B cell (primary cell): Measurements from ENCODE around the gene ZSCAN9. TPM values are rescaled to one million over a fixed set of nuclear protein-coding genes. Genes with fewer than 3 reads are reported as not detected.

Experiments
- ATAC-seq: fragments of 200-7000 bp; cut with Tn5 transposase; one replicate; pipeline ENCODE4 v1.10.0; 2021; ENCODE audit warnings: low read depth, mild to moderate bottlenecking, moderate number of reproducible peaks, moderate library complexity
- CTCF ChIA-PET: fragments of 350-600 bp; sonication (Branson Sonifier 250); formaldehyde crosslinking; loops from one replicate; lab custom pipeline; 2021; ENCODE audit warnings: antibody characterized with exemption, inconsistent platforms; lab: Charles Lee
- POLR2A ChIA-PET: fragments of 350-600 bp; sonication (Branson Sonifier 250); formaldehyde crosslinking; loops from one replicate; lab custom pipeline; 2021; ENCODE audit warnings: antibody characterized with exemption; lab: Charles Lee
- DNase-seq: peaks from one replicate; pipeline ENCODE4 v3.0.0; 2013
- H2AFZ ChIP-seq: 2 replicates; pipeline ENCODE4 v1.6.1; 2012; ENCODE audit warnings: mild to moderate bottlenecking, low read depth, low read length; ENCODE audit not compliant: insufficient read depth, poor library complexity, severe bottlenecking
- H3K27ac ChIP-seq, 2 donors: 1 replicate in 1 of 2; 2 replicates in 1 of 2; pipeline ENCODE4 v1.5.1; 2012 to 2013; ENCODE audit warnings: low read length in 2 of 2, mild to moderate bottlenecking in 2 of 2, moderate library complexity in 1 of 2
- H3K27me3 ChIP-seq, 4 experiments: fragments of 200-600 bp in 1 of 4; sonication (generic) in 1 of 4; replicated peaks in 1 of 4; 1 replicate in 2 of 4; 2 replicates in 2 of 4; pipeline versions ENCODE4 v1.6.1 to v1.7.0; 2013 to 2016; ENCODE audit warnings: low read length in 3 of 4, mild to moderate bottlenecking in 2 of 4, mixed read lengths in 1 of 4, moderate library complexity in 1 of 4; ENCODE audit not compliant: insufficient read depth in 4 of 4, control insufficient read depth in 3 of 4; ENCODE audit errors: control extremely low read depth in 1 of 4
- H3K36me3 ChIP-seq, 2 experiments: replicated peaks in 1 of 2; 1 replicate in 1 of 2; 2 replicates in 1 of 2; pipeline versions ENCODE4 v1.6.1 to v1.7.1; 2013; ENCODE audit warnings: low read length in 1 of 2; ENCODE audit not compliant: insufficient read depth in 2 of 2, control insufficient read depth in 1 of 2; ENCODE audit errors: control extremely low read depth in 1 of 2, extremely low read depth in 1 of 2
- H3K4me1 ChIP-seq, 2 donors: fragments of 200-600 bp in 1 of 2; sonication (generic) in 1 of 2; 1 replicate in 1 of 2; 2 replicates in 1 of 2; pipeline versions ENCODE4 v1.5.1 to v1.6.1; 2013 to 2017; ENCODE audit warnings: low read length in 2 of 2; ENCODE audit not compliant: control insufficient read depth in 2 of 2, insufficient read depth in 2 of 2
- H3K4me2 ChIP-seq: replicated peaks from 2 replicates; pipeline ENCODE3; 2012; ENCODE audit warnings: mild to moderate bottlenecking, low read depth, low read length; ENCODE audit not compliant: poor library complexity, severe bottlenecking
- H3K4me3 ChIP-seq, 5 experiments: fragments of 200-600 bp in 1 of 5; sonication (generic) in 1 of 5; 1 replicate in 3 of 5; 2 replicates in 2 of 5; pipeline versions ENCODE4 v1.5.1 to v1.7.0; 2011 to 2016; ENCODE audit warnings: low read length in 4 of 5, mild to moderate bottlenecking in 4 of 5, low read depth in 2 of 5, control low read depth in 1 of 5, moderate library complexity in 1 of 5; ENCODE audit not compliant: insufficient read depth in 1 of 5; ENCODE audit errors: control extremely low read depth in 1 of 5, extremely low read depth in 1 of 5
- H3K79me2 ChIP-seq: fragments of 200-600 bp; sonication (generic); one replicate; pipeline ENCODE4 v1.6.0; 2016; ENCODE audit warnings: low read length; ENCODE audit not compliant: control insufficient read depth, insufficient read depth
- H3K9ac ChIP-seq: fragments of 200-600 bp; sonication (generic); 2 replicates; pipeline ENCODE4 v1.6.1; 2017; ENCODE audit warnings: mild to moderate bottlenecking, low read length, moderate library complexity
- H3K9me3 ChIP-seq, 3 donors: one replicate each; pipeline versions ENCODE4 v1.6.1 to v1.7.1; 2013; ENCODE audit warnings: low read length in 2 of 3; ENCODE audit not compliant: control insufficient read depth in 2 of 3, insufficient read depth in 1 of 3; ENCODE audit errors: control extremely low read depth in 1 of 3
- H4K20me1 ChIP-seq: 2 replicates; pipeline ENCODE4 v1.6.0; 2012; ENCODE audit warnings: mild to moderate bottlenecking, low read length; ENCODE audit not compliant: insufficient read depth, control insufficient read depth, poor library complexity, severe bottlenecking
- H3K27ac Mint-ChIP-seq: one replicate; pipeline ENCODE4 v1.8.0; 2021; ENCODE audit warnings: mixed read lengths
- H3K27me3 Mint-ChIP-seq: one replicate; pipeline ENCODE4 v1.8.0; 2021; ENCODE audit warnings: mixed read lengths
- H3K4me1 Mint-ChIP-seq: one replicate; pipeline ENCODE4 v1.8.0; 2021; ENCODE audit warnings: mixed read lengths
- H3K4me3 Mint-ChIP-seq: one replicate; pipeline ENCODE4 v1.8.0; 2021; ENCODE audit warnings: mixed read lengths
- H3K9me3 Mint-ChIP-seq: one replicate; pipeline ENCODE4 v1.8.0; 2022; ENCODE audit warnings: mixed read lengths; ENCODE audit not compliant: insufficient read depth
- EZH2 ChIP-seq: IDR thresholded peaks from 2 replicates; pipeline ENCODE4 v1.6.1; 2012; ENCODE audit warnings: borderline replicate concordance, low read depth, mild to moderate bottlenecking, moderate library complexity, low read length; ENCODE audit not compliant: insufficient read depth, poor library complexity, severe bottlenecking
- WGBS: methylation state at CpG from one replicate; pipeline ENCODE4 v1.1.5; 2013; ENCODE audit warnings: missing lambda C conversion rate; ENCODE audit not compliant: insufficient coverage; 5-methylcytosine and 5-hydroxymethylcytosine counted together
- intact Hi-C: fragments of 100-400 bp; cut with micrococcal nuclease; formaldehyde crosslinking; loops from one replicate; pipeline ENCODE4 v1.10.0; 2022
- polyA plus RNA-seq: library from polyadenylated mRNA; depleted of rRNA; stranded (reverse); fragments of >200 nt; gene quantifications from 2 replicates; pipeline ENCODE4 v1.2.3, GENCODE V29; 2012
- total RNA-seq, 2 donors: library from RNA; stranded (reverse); fragments of 120-200 nt in 1 of 2; gene quantifications; 1 replicate in 1 of 2; 2 replicates in 1 of 2; pipeline versions ENCODE4 v1.2.3 to v1.2.4, GENCODE V29; 2013 to 2022
- TF ChIP-seq, protein P1 (sequence below): fragments of 200-600 bp; IDR thresholded peaks from one replicate; pipeline ENCODE4 v1.8.0; 2022; ENCODE audit warnings: antibody characterized with exemption, mild to moderate bottlenecking

ZSCAN9 gene
- total and polyA plus RNA-seq, 2 donors (not counting 1 experiment from before 2014, with no cell fraction given) = 14.7 to 29.8 TPM

DNA sequence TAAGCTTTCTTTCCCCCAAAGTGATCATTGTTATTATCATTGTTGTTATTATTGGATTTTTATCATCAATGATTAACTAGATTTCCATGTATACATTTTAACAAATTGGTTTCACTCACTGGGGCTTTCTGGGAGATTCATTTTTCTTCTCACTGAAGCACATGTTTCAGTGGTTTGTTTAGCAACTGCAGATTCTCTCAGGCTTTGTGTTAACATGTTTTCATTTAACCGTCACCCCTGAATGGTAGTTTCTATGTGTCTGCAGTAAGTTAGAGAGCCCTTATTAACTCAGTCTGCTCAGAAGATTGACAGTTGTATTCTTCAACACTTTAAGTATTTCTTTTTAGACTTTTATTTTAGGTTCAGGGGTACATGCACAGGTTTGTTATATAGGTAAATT, 14.6 kb downstream of the ZSCAN9 start:
- Histone ChIP-seq H3K4me1 (no peaks in the 10 kb centered on the region), H3K27ac (no peak overlapping the region), H3K4me2 (no peak overlapping the region), H3K9ac (no peak overlapping the region), H3K27me3 (no peaks in the 10 kb centered on the region), H3K9me3 (no peaks in the 10 kb centered on the region), H2AFZ (no peak overlapping the region), H3K36me3 (peaks cover 0 to 5% of the 10 kb centered on the region in 2 experiments), H4K20me1 (no peaks in the 10 kb centered on the region), H3K79me2 (no peaks in the 10 kb centered on the region), H3K4me3 (no peak overlapping the region)
- DNase-seq (no peak), ATAC-seq (no peak)
- Mint-ChIP-seq H3K9me3 (no peaks in the 10 kb centered on the region), H3K4me3 (no peak overlapping the region), H3K27me3 (no peaks in the 10 kb centered on the region), H3K27ac (no peak overlapping the region), H3K4me1 (no peaks in the 10 kb centered on the region)
- ChIA-PET CTCF (no interaction called here), POLR2A (no interaction called here)
- WGBS = no CpG with 5 or more reads among the region's 1 CpG
- TF ChIP-seq EZH2 = no peak
- TF ChIP-seq, protein P1, sequence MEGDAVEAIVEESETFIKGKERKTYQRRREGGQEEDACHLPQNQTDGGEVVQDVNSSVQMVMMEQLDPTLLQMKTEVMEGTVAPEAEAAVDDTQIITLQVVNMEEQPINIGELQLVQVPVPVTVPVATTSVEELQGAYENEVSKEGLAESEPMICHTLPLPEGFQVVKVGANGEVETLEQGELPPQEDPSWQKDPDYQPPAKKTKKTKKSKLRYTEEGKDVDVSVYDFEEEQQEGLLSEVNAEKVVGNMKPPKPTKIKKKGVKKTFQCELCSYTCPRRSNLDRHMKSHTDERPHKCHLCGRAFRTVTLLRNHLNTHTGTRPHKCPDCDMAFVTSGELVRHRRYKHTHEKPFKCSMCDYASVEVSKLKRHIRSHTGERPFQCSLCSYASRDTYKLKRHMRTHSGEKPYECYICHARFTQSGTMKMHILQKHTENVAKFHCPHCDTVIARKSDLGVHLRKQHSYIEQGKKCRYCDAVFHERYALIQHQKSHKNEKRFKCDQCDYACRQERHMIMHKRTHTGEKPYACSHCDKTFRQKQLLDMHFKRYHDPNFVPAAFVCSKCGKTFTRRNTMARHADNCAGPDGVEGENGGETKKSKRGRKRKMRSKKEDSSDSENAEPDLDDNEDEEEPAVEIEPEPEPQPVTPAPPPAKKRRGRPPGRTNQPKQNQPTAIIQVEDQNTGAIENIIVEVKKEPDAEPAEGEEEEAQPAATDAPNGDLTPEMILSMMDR = no peak
- intact Hi-C loops = loop anchor here (5.0 kb wide), 1 partner anchor 43 kb away; the partner anchor contains the start of gene PGBD1

DNA sequence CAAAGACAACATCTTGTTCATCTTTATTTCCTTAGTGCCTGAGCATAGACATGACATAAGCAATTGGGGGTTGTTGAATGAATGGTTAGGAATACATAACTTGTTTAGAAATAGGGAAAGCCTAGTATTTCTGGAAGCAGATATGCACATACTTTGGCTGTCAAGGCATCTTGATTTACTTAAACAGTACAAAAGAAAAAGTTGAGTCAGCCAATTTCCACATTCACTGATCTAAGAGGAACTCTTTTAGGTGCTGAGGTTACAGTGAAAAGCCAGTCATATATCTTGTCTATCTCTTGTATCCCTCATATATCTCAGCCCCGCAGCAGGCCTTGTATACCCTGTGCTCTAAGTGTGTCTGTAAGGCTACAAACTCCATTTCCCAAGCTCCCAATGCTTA, 15.4 kb downstream of the ZSCAN9 start:
- no peaks in the 10 kb centered on the region for H4K20me1 ChIP-seq
- CTCF ChIA-PET = no interaction called here
- no peaks in the 10 kb centered on the region for H3K9me3 ChIP-seq
- no peak overlapping the region for H2AFZ ChIP-seq
- no peak overlapping the region for H3K4me2 ChIP-seq
- ATAC-seq (no peak), DNase-seq (no peak)
- H3K4me3 ChIP-seq = no peak overlapping the region
- TF ChIP-seq EZH2 = no peak
- TF ChIP-seq, protein P1 = no peak
- H3K9ac ChIP-seq = no peak overlapping the region
- no peak overlapping the region for H3K27ac Mint-ChIP-seq
- intact Hi-C loops = no loop called here
- H3K4me3 Mint-ChIP-seq = no peak overlapping the region
- peaks cover 0 to 13% of the 10 kb centered on the region in 2 experiments for H3K36me3 ChIP-seq
- H3K9me3 Mint-ChIP-seq = no peaks in the 10 kb centered on the region
- WGBS = no CpG with 5 or more reads among the region's 1 CpG
- no peaks in the 10 kb centered on the region for H3K27me3 ChIP-seq
- no peaks in the 10 kb centered on the region for H3K4me1 ChIP-seq
- H3K27me3 Mint-ChIP-seq = no peaks in the 10 kb centered on the region
- no peaks in the 10 kb centered on the region for H3K4me1 Mint-ChIP-seq
- H3K79me2 ChIP-seq = no peaks in the 10 kb centered on the region
- POLR2A ChIA-PET = no interaction called here
- H3K27ac ChIP-seq = no peak overlapping the region
